Measurements from ENCODE around the gene HAPLN3.

The HAPLN3 gene

GRCh38 chr15:88830016-88830415 lies 65.3 kb downstream of the HAPLN3 start:
- no peak for DNase-seq (ENCODE audit: low spot score)

GRCh38 chr15:88828791-88829190 lies 66.6 kb downstream of the HAPLN3 start:
- DNase-seq (ENCODE audit: low spot score), result no peak

All from LoVo (cell line).